A549 (cell line): ENCODE measurements around the gene SIAH2. TPM values are rescaled to one million over a fixed set of nuclear protein-coding genes. Genes with fewer than 3 reads are reported as not detected.

Experiments used
- ATAC-seq, 2 experiments: fragments of 200-7000 bp in 1 of 2; fragments of >200 bp in 1 of 2; cut with Nextera tagmentation in 1 of 2; cut with Tn5 transposase in 1 of 2; 3 replicates each; pipeline versions ENCODE4 v1.8.0 to v1.9.1; 2018 to 2020; ENCODE audit warnings: mild to moderate bottlenecking in 1 of 2, moderate library complexity in 1 of 2
- CTCF ChIA-PET: fragments of 300-600 bp; sonication (Branson Sonifier 250); formaldehyde crosslinking; extraction: SDS; loops from one replicate; lab custom pipeline; 2021; ENCODE audit warnings: antibody characterized with exemption, inconsistent platforms; lab: Yijun Ruan, JAX
- POLR2A ChIA-PET: fragments of 350-600 bp; formaldehyde crosslinking; extraction: SDS; loops from one replicate; lab custom pipeline; 2021; ENCODE audit warnings: antibody characterized with exemption, inconsistent platforms; lab: Yijun Ruan, JAX
- DNase-seq, 2 experiments: peaks; one replicate each; pipeline versions ENCODE4 v3.0.0 to v3.0.0-alpha.2; 2011 to 2016; ENCODE audit warnings: low read depth in 1 of 2, low spot score in 1 of 2
- FAIRE-seq: peaks from 2 replicates; lab custom pipeline; 2011; peaks lifted over from hg19 to GRCh38; lab: Jason Lieb, UNC
- H3K27ac ChIP-seq, 2 experiments: fragments of >200 bp; sonication (Bioruptor Twin); formaldehyde crosslinking; 3 replicates each; pipeline ENCODE4 v1.5.1; 2016 to 2017
- H3K4me1 ChIP-seq: fragments of >200 bp; sonication (Bioruptor Twin); formaldehyde crosslinking; 3 replicates; pipeline ENCODE4 v1.6.1; 2016
- H3K4me2 ChIP-seq: fragments of >200 bp; sonication (Bioruptor Twin); formaldehyde crosslinking; 3 replicates; pipeline ENCODE4 v1.6.1; 2016
- H3K4me3 ChIP-seq: fragments of >200 bp; sonication (Bioruptor Twin); formaldehyde crosslinking; 3 replicates; pipeline ENCODE4 v1.5.1; 2016
- H3K9me3 ChIP-seq: fragments of >200 bp; sonication (Bioruptor Twin); formaldehyde crosslinking; 3 replicates; pipeline ENCODE4 v1.6.1; 2016
- BHLHE40 ChIP-seq: IDR thresholded peaks from 2 replicates; pipeline ENCODE4 v1.6.1; 2012; ENCODE audit warnings: low read depth, low read length, inconsistent platforms
- CBX8 ChIP-seq: fragments of 200-600 bp; sonication (generic); IDR thresholded peaks from 2 replicates; pipeline ENCODE4 v1.6.1; 2016
- CTCF ChIP-seq: fragments of >200 bp; sonication (Bioruptor Twin); formaldehyde crosslinking; IDR thresholded peaks from 3 replicates; pipeline ENCODE4 v1.5.1; 2016
- EHF ChIP-seq: fragments of 250-450 bp; sonication (Bioruptor Pico); IDR thresholded peaks from 2 replicates; pipeline ENCODE4 v1.5.0; 2020; ENCODE audit warnings: mild to moderate bottlenecking
- ELK1 ChIP-seq: fragments of 150-350 bp; IDR thresholded peaks from 2 replicates; pipeline ENCODE4 v1.6.1; 2014; ENCODE audit warnings: low read depth, mild to moderate bottlenecking, low read length
- EP300 ChIP-seq, 2 experiments: fragments of >200 bp; sonication (Bioruptor Twin); formaldehyde crosslinking; IDR thresholded peaks; 2 replicates in 1 of 2; 3 replicates in 1 of 2; pipeline ENCODE4 v1.6.1; 2016 to 2017
- JUNB ChIP-seq: fragments of >200 bp; sonication (Bioruptor Twin); formaldehyde crosslinking; IDR thresholded peaks from 2 replicates; pipeline ENCODE4 v1.6.1; 2016
- KDM1A ChIP-seq: fragments of 200-600 bp; sonication (generic); IDR thresholded peaks from 2 replicates; pipeline ENCODE4 v1.6.1; 2016; ENCODE audit warnings: low read depth, mild to moderate bottlenecking
- MAX ChIP-seq: IDR thresholded peaks from 2 replicates; pipeline ENCODE4 v1.6.1; 2012
- NFE2L2 ChIP-seq: fragments of 150-350 bp; conservative IDR thresholded peaks from 2 replicates; pipeline ENCODE4 v1.6.1; 2014; ENCODE audit warnings: low read length
- NR3C1 ChIP-seq: fragments of >200 bp; sonication (Bioruptor Twin); formaldehyde crosslinking; IDR thresholded peaks from 3 replicates; pipeline ENCODE4 v1.6.1; 2017
- PHF8 ChIP-seq: fragments of 200-600 bp; sonication (generic); IDR thresholded peaks from 2 replicates; pipeline ENCODE4 v1.6.1; 2016; ENCODE audit warnings: low read depth, mild to moderate bottlenecking, antibody characterized with exemption, moderate library complexity, borderline replicate concordance
- POLR2A ChIP-seq: IDR thresholded peaks from 2 replicates; pipeline ENCODE4 v1.6.1; 2012; ENCODE audit warnings: mild to moderate bottlenecking, low read length
- RARB ChIP-seq: fragments of 250-450 bp; sonication (Bioruptor Pico); IDR thresholded peaks from 2 replicates; pipeline ENCODE4 v1.8.0; 2021; ENCODE audit warnings: mild to moderate bottlenecking, moderate library complexity
- RNF2 ChIP-seq: fragments of 200-600 bp; sonication (generic); IDR thresholded peaks from 2 replicates; pipeline ENCODE4 v1.6.1; 2016; ENCODE audit warnings: low read depth, mild to moderate bottlenecking, antibody characterized with exemption, moderate library complexity, borderline replicate concordance
- ZFP36 ChIP-seq: fragments of 450-650 bp; IDR thresholded peaks from 2 replicates; pipeline ENCODE4 v1.6.1; 2014; ENCODE audit warnings: borderline replicate concordance; ENCODE audit not compliant: partially characterized antibody
- WGBS: methylation state at CpG from one replicate; pipeline ENCODE4 v1.1.6; 2017; ENCODE audit errors: missing lambda C conversion rate; 5-methylcytosine and 5-hydroxymethylcytosine counted together
- polyA plus RNA-seq, 4 experiments: library from polyadenylated mRNA; depleted of rRNA in 3 of 4; stranded (reverse); fragments of >200 nt; fragmentation: RNase III in 1 of 4; extraction: RNeasy Plus Mini Kit Qiagen cat#74134 plus additional on column Dnase treatment in 1 of 4; gene quantifications; 2 replicates in 3 of 4; 3 replicates in 1 of 4; pipeline ENCODE4 v1.2.3, GENCODE V29; 2011 to 2017
- TF ChIP-seq, protein P1 (sequence below): fragments of 250-450 bp; sonication (Bioruptor Pico); IDR thresholded peaks from 2 replicates; pipeline ENCODE4 v1.5.0; 2020; ENCODE audit warnings: low read depth, mild to moderate bottlenecking, moderate library complexity
- TF ChIP-seq, protein P2 (sequence below): IDR thresholded peaks from 2 replicates; pipeline ENCODE4 v1.6.1; 2012

The SIAH2 gene
- polyA plus RNA-seq, 2 of the 4 experiments (the other 2 are of a cell fraction): 11.4 to 24.8 TPM

GRCh38 chr3:150699068-150699639 lies 63.8 kb downstream of the SIAH2 start:
- Histone ChIP-seq H3K4me3 (no peak overlapping the region), H3K4me2 (peak overlapping the region; percentile 15; the same call in 1 of the 3 replicates), H3K4me1 (0 out of 3 replicates have a peak, but pooled peaks cover 3% of the 10 kb centered on the region), H3K27ac (no peak overlapping the region), H3K9me3 (no peaks in the 10 kb centered on the region)
- ATAC-seq (no peak), DNase-seq (peak in 1 of 2 experiments; percentile 37), FAIRE-seq (no peak)
- ChIA-PET POLR2A (no interaction called here), CTCF (no interaction called here)
- WGBS: 55% methylated on average over 2 of the region's 2 CpGs
- no peak for TF ChIP-seq ELK1
- TF ChIP-seq CTCF: no peak
- no peak for TF ChIP-seq NR3C1
- no peak for TF ChIP-seq KDM1A
- no peak for TF ChIP-seq CBX8
- TF ChIP-seq, protein P1, sequence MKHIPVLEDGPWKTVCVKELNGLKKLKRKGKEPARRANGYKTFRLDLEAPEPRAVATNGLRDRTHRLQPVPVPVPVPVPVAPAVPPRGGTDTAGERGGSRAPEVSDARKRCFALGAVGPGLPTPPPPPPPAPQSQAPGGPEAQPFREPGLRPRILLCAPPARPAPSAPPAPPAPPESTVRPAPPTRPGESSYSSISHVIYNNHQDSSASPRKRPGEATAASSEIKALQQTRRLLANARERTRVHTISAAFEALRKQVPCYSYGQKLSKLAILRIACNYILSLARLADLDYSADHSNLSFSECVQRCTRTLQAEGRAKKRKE: no peak
- no peak for TF ChIP-seq MAX
- no peak for TF ChIP-seq NFE2L2
- no peak for TF ChIP-seq POLR2A
- TF ChIP-seq RNF2: no peak
- no peak for TF ChIP-seq PHF8
- TF ChIP-seq RARB: no peak
- TF ChIP-seq BHLHE40: no peak
- TF ChIP-seq JUNB: no peak

- Histone ChIP-seq H3K9me3 (no peaks in the 10 kb centered on the region), H3K27ac (no peak overlapping the region), H3K4me3 (no peak overlapping the region), H3K4me2 (no peak overlapping the region), H3K4me1 (0 out of 3 replicates have a peak, but pooled peaks cover 3% of the 10 kb centered on the region)
- CTCF ChIA-PET: no interaction called here
- POLR2A ChIA-PET: no interaction called here
- no peak for FAIRE-seq
- no peak for DNase-seq
- TF ChIP-seq EP300 (IDR thresholded peaks at IDR 0.05): no peak
- TF ChIP-seq EHF (CRISPR knock-in tag): no peak
- TF ChIP-seq, protein P2, sequence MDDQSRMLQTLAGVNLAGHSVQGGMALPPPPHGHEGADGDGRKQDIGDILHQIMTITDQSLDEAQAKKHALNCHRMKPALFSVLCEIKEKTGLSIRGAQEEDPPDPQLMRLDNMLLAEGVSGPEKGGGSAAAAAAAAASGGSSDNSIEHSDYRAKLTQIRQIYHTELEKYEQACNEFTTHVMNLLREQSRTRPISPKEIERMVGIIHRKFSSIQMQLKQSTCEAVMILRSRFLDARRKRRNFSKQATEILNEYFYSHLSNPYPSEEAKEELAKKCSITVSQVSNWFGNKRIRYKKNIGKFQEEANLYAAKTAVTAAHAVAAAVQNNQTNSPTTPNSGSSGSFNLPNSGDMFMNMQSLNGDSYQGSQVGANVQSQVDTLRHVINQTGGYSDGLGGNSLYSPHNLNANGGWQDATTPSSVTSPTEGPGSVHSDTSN: no peak
- peak in 1 of 2 experiments; percentile 31; a peak in 2 of 6 replicates for ATAC-seq
Observed at GRCh38 chr3:150697646-150698045, 65.3 kb downstream of the SIAH2 start.

GRCh38 chr3:150691414-150692040 lies 71.4 kb downstream of the SIAH2 start:
- H3K9me3 ChIP-seq: peaks cover 2% of the 10 kb centered on the region; the same call in 1 of the 3 replicates
- no peaks in the 10 kb centered on the region for H3K4me1 ChIP-seq
- CTCF ChIA-PET: no interaction called here
- H3K4me2 ChIP-seq: no peak overlapping the region
- 53% methylated on average over 2 of the region's 2 CpGs for WGBS
- H3K4me3 ChIP-seq: no peak overlapping the region
- ATAC-seq: no peak
- TF ChIP-seq PHF8 (no peak), ZFP36 (peak; percentile 70)
- DNase-seq: peak in 1 of 2 experiments; percentile 19
- FAIRE-seq: no peak
- no peak overlapping the region for H3K27ac ChIP-seq
- POLR2A ChIA-PET: no interaction called here

Other genes starting within 250 kb of the SIAH2 start
- 78.6 and 94.7 TPM in 2 replicates for gene SERP1, start 216.7 kb downstream of the SIAH2 start, polyA plus RNA-seq (2011; rRNA removed)
- 82.9 to 85.8 TPM (median 84.3 TPM) in 3 replicates for gene SERP1, start 216.7 kb downstream of the SIAH2 start, polyA plus RNA-seq (2017; fragmentation: RNase III; extraction: RNeasy Plus Mini Kit Qiagen cat#74134 plus additional on column Dnase treatment)
- gene EIF2A, start 216.4 kb downstream of the SIAH2 start, polyA plus RNA-seq (2011; rRNA removed): 122 and 141 TPM in 2 replicates
- 105 to 126 TPM (median 110 TPM) in 3 replicates for gene EIF2A, start 216.4 kb downstream of the SIAH2 start, polyA plus RNA-seq (2017; fragmentation: RNase III; extraction: RNeasy Plus Mini Kit Qiagen cat#74134 plus additional on column Dnase treatment)
- gene SELENOT, start 159.8 kb downstream of the SIAH2 start, polyA plus RNA-seq (2011; rRNA removed): 536 and 846 TPM in 2 replicates
- gene SELENOT, start 159.8 kb downstream of the SIAH2 start, polyA plus RNA-seq (2017; fragmentation: RNase III; extraction: RNeasy Plus Mini Kit Qiagen cat#74134 plus additional on column Dnase treatment): 97.0 to 113 TPM (median 100 TPM) in 3 replicates
- 0.06 and 0.07 TPM in 2 replicates for gene ERICH6, start 59.2 kb downstream of the SIAH2 start, polyA plus RNA-seq (2011; rRNA removed)
- gene ERICH6, start 59.2 kb downstream of the SIAH2 start, polyA plus RNA-seq (2017; fragmentation: RNase III; extraction: RNeasy Plus Mini Kit Qiagen cat#74134 plus additional on column Dnase treatment): 0.12 to 0.18 TPM in 2 of 3 replicates, not detected in the other
- not detected in 2 replicates for gene MINDY4B, start 142.3 kb upstream of the SIAH2 start, polyA plus RNA-seq (2011; rRNA removed)
- not detected in 3 replicates for gene MINDY4B, start 142.3 kb upstream of the SIAH2 start, polyA plus RNA-seq (2017; fragmentation: RNase III; extraction: RNeasy Plus Mini Kit Qiagen cat#74134 plus additional on column Dnase treatment)
- gene CLRN1, start 209.6 kb upstream of the SIAH2 start, polyA plus RNA-seq (2011; rRNA removed): not detected in 2 replicates
- not detected in 3 replicates for gene CLRN1, start 209.6 kb upstream of the SIAH2 start, polyA plus RNA-seq (2017; fragmentation: RNase III; extraction: RNeasy Plus Mini Kit Qiagen cat#74134 plus additional on column Dnase treatment)